ENCODE results near the gene GEMIN4. TPM values are rescaled to one million over a fixed set of nuclear protein-coding genes. Genes with fewer than 3 reads are reported as not detected.

Gene GEMIN4
- total and polyA plus RNA-seq, 10 of the 15 experiments (the other 5 are each of a cell fraction or from before 2014, with no cell fraction given), result 2.4 to 55.6 (median 34.5) TPM

DNA sequence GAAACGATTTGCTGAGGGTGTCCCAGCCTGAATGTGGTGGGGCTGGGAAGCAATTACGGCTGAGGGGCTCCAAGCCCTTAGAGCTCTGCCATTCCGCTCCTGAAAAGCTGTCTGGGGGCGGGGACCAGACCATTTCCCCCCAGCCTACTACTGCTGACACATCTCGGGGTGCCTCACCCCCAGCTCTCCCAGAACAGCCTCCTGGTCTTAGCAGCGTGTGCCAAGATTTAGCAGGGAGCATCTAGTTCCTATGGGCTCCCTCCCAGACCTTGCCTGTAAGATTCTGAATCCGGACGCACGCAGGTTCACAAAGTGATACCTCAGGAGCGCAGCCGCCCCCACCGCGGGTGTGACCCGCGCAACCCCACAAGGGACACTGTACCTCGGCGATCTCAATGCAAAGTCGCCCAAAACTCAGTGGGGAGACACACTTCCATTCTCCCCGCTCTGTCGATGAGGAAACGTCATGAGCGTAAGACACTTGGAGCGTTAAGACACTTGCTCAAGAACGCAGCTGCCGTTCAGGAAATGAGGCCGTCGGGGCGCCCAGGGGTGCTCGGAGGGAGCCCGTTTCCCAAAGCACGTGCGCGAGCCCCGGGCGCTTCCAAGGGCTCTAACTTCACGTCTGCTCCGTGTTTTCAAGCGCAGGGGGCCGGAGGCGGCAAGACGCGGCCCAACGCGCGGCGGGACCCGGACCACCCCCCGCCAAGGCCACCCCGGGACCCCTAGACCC, 629 bp downstream of the GEMIN4 start (continued):
- TF ChIP-seq ZBED1 (IDR thresholded peaks at IDR 0.05; ENCODE audit: borderline replicate concordance) (no peak), CREB1 (IDR thresholded peaks at IDR 0.05; ENCODE audit: low read depth) (no peak), NBN (IDR thresholded peaks at IDR 0.05) (no peak), HCFC1 (IDR thresholded peaks at IDR 0.05; ENCODE audit: low read length) (no peak), NR2C1 (IDR thresholded peaks at IDR 0.05) (no peak), BMI1 (IDR thresholded peaks at IDR 0.05; ENCODE audit: borderline replicate concordance) (no peak), CHD2 (IDR thresholded peaks at IDR 0.05; ENCODE audit: borderline replicate concordance, low read depth, low read length) (no peak), NR2F1 (conservative IDR thresholded peaks at IDR 0.05) (peak; percentile 53; the same call in 1 of the 2 replicates), MEF2A (IDR thresholded peaks at IDR 0.05; ENCODE audit: insufficient read depth, low read depth, low read length) (no peak), MYC (IDR thresholded peaks at IDR 0.05; ENCODE audit: insufficient read depth, insufficient read length, insufficient replicate concordance, low read length, severe bottlenecking) (peak; percentile 53), ETV6 (conservative IDR thresholded peaks at IDR 0.05 in 1 of 2, IDR thresholded peaks at IDR 0.05 in 1 of 2; ENCODE audit: borderline replicate concordance in 1 of 2, low read depth in 1 of 2) (no peak), JUNB (IDR thresholded peaks at IDR 0.05) (no peak), ASH2L (IDR thresholded peaks at IDR 0.05; ENCODE audit: borderline replicate concordance, low read depth) (no peak), KDM1A (IDR thresholded peaks at IDR 0.05; ENCODE audit: borderline replicate concordance) (no peak), TCF7 (IDR thresholded peaks at IDR 0.05; ENCODE audit: borderline replicate concordance) (no peak), NFYB (IDR thresholded peaks at IDR 0.05; ENCODE audit: insufficient read depth, low read depth, low read length) (no peak), SIN3A (IDR thresholded peaks at IDR 0.05; ENCODE audit: low read depth, low read length) (no peak), BACH1 (IDR thresholded peaks at IDR 0.05; ENCODE audit: borderline replicate concordance) (no peak), ZNF622 (IDR thresholded peaks at IDR 0.05) (no peak), POU2F2 (IDR thresholded peaks at IDR 0.05; ENCODE audit: borderline replicate concordance, low read depth, low read length) (no peak)
- TF ChIP-seq, protein P1, sequence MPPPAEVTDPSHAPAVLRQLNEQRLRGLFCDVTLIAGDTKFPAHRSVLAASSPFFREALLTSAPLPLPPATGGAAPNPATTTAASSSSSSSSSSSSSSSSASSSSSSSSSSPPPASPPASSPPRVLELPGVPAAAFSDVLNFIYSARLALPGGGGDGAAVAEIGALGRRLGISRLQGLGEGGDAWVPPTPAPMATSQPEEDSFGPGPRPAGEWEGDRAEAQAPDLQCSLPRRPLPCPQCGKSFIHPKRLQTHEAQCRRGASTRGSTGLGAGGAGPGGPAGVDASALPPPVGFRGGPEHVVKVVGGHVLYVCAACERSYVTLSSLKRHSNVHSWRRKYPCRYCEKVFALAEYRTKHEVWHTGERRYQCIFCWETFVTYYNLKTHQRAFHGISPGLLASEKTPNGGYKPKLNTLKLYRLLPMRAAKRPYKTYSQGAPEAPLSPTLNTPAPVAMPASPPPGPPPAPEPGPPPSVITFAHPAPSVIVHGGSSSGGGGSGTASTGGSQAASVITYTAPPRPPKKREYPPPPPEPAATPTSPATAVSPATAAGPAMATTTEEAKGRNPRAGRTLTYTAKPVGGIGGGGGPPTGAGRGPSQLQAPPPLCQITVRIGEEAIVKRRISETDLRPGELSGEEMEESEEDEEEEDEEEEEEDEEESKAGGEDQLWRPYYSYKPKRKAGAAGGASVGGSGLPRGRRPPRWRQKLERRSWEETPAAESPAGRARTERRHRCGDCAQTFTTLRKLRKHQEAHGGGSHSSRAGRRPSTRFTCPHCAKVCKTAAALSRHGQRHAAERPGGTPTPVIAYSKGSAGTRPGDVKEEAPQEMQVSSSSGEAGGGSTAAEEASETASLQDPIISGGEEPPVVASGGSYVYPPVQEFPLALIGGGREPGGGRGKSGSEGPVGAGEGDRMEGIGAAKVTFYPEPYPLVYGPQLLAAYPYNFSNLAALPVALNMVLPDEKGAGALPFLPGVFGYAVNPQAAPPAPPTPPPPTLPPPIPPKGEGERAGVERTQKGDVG (CRISPR knock-in tag; IDR thresholded peaks at IDR 0.05), result no peak
- TF ChIP-seq, protein P2, sequence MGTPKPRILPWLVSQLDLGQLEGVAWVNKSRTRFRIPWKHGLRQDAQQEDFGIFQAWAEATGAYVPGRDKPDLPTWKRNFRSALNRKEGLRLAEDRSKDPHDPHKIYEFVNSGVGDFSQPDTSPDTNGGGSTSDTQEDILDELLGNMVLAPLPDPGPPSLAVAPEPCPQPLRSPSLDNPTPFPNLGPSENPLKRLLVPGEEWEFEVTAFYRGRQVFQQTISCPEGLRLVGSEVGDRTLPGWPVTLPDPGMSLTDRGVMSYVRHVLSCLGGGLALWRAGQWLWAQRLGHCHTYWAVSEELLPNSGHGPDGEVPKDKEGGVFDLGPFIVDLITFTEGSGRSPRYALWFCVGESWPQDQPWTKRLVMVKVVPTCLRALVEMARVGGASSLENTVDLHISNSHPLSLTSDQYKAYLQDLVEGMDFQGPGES (IDR thresholded peaks at IDR 0.05), result no peak
- TF ChIP-seq, protein P3, sequence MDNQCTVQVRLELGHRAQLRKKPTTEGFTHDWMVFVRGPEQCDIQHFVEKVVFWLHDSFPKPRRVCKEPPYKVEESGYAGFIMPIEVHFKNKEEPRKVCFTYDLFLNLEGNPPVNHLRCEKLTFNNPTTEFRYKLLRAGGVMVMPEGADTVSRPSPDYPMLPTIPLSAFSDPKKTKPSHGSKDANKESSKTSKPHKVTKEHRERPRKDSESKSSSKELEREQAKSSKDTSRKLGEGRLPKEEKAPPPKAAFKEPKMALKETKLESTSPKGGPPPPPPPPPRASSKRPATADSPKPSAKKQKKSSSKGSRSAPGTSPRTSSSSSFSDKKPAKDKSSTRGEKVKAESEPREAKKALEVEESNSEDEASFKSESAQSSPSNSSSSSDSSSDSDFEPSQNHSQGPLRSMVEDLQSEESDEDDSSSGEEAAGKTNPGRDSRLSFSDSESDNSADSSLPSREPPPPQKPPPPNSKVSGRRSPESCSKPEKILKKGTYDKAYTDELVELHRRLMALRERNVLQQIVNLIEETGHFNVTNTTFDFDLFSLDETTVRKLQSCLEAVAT (IDR thresholded peaks at IDR 0.05), result no peak
